Activated naive CD8-positive, alpha-beta T cell treated with anti-CD3 and anti-CD28 coated beads for 36 hours (primary cell): ENCODE measurements around the gene GUCY1A1. TPM values are rescaled to one million over a fixed set of nuclear protein-coding genes. Genes with fewer than 3 reads are reported as not detected.
A peak's percentile ranks its signal among the peaks of the same experiment; 100 is the strongest.

Experiments used
- DNase-seq: peaks from one replicate; pipeline ENCODE4 v3.0.0; 2021
- H3K27ac Mint-ChIP-seq: one replicate; pipeline ENCODE4 v1.8.0; 2022; ENCODE audit warnings: mild to moderate bottlenecking, moderate library complexity, mixed read lengths
- H3K27me3 Mint-ChIP-seq: one replicate; pipeline ENCODE4 v1.8.0; 2022; ENCODE audit warnings: mild to moderate bottlenecking, mixed read lengths
- H3K36me3 Mint-ChIP-seq: one replicate; pipeline ENCODE4 v1.8.0; 2021; ENCODE audit warnings: mild to moderate bottlenecking, mixed read lengths
- H3K4me1 Mint-ChIP-seq: one replicate; pipeline ENCODE4 v1.8.0; 2021; ENCODE audit warnings: mixed read lengths
- H3K4me3 Mint-ChIP-seq: one replicate; pipeline ENCODE4 v1.8.0; 2022; ENCODE audit warnings: mild to moderate bottlenecking, moderate library complexity, mixed read lengths
- H3K9me3 Mint-ChIP-seq: one replicate; pipeline ENCODE4 v1.8.0; 2022; ENCODE audit warnings: mixed read lengths
- total RNA-seq, 2 experiments: library from RNA; stranded (reverse); gene quantifications; one replicate each; pipeline ENCODE4 v1.2.3, GENCODE V29; 2021

The GUCY1A1 gene
- under 1 TPM; 0.04 to 0.14 TPM for total RNA-seq

GRCh38 chr4:155666344-155667221, at the start of gene GUCY1A1:
GUCY1A1 (plus strand) TSS chr4:155666848; CDS start chr4:155696868, 30,020 bp downstream.
- Mint-ChIP-seq H3K4me3 (peak within 1 kb of the TSS; percentile 87), H3K36me3 (no peaks in the 10 kb centered on the region), H3K27ac (peak within 1 kb of the TSS; percentile 30), H3K27me3 (peaks cover 77% of the 10 kb centered on the region), H3K4me1 (peaks cover 7% of the 10 kb centered on the region), H3K9me3 (no peaks in the 10 kb centered on the region)
- DNase-seq, result no peak

GRCh38 chr4:155617296-155617695, 49.4 kb upstream of the GUCY1A1 start:
- H3K36me3 Mint-ChIP-seq, result no peaks in the 10 kb centered on the region
- DNase-seq, result no peak
- H3K27me3 Mint-ChIP-seq, result peaks cover 25% of the 10 kb centered on the region
- H3K27ac Mint-ChIP-seq, result no peak overlapping the region
- H3K9me3 Mint-ChIP-seq, result no peaks in the 10 kb centered on the region
- peaks cover 8% of the 10 kb centered on the region for H3K4me1 Mint-ChIP-seq
- H3K4me3 Mint-ChIP-seq, result no peak overlapping the region

- DNase-seq, result no peak
- Mint-ChIP-seq H3K27ac (no peak overlapping the region), H3K9me3 (no peaks in the 10 kb centered on the region), H3K4me3 (no peak overlapping the region), H3K27me3 (peaks cover 18% of the 10 kb centered on the region), H3K36me3 (no peaks in the 10 kb centered on the region), H3K4me1 (peaks cover 8% of the 10 kb centered on the region)
Observed at GRCh38 chr4:155618183-155618838, 48.3 kb upstream of the GUCY1A1 start.

GRCh38 chr4:155620637-155621036, 46.0 kb upstream of the GUCY1A1 start:
- peaks cover 9% of the 10 kb centered on the region for H3K27me3 Mint-ChIP-seq
- peaks cover 1% of the 10 kb centered on the region for H3K4me1 Mint-ChIP-seq
- no peak for DNase-seq
- no peaks in the 10 kb centered on the region for H3K9me3 Mint-ChIP-seq
- no peaks in the 10 kb centered on the region for H3K36me3 Mint-ChIP-seq
- H3K4me3 Mint-ChIP-seq, result no peak overlapping the region
- H3K27ac Mint-ChIP-seq, result no peak overlapping the region

GRCh38 chr4:155624478-155624877, 42.2 kb upstream of the GUCY1A1 start:
- H3K36me3 Mint-ChIP-seq, result no peaks in the 10 kb centered on the region
- no peak for DNase-seq
- no peak overlapping the region for H3K4me3 Mint-ChIP-seq
- H3K4me1 Mint-ChIP-seq, result peaks cover 19% of the 10 kb centered on the region
- peaks cover 2% of the 10 kb centered on the region for H3K9me3 Mint-ChIP-seq
- H3K27ac Mint-ChIP-seq, result no peak overlapping the region
- no peaks in the 10 kb centered on the region for H3K27me3 Mint-ChIP-seq

GRCh38 chr4:155626561-155626960, 40.1 kb upstream of the GUCY1A1 start:
- Mint-ChIP-seq H3K4me3 (no peak overlapping the region), H3K4me1 (peaks cover 29% of the 10 kb centered on the region), H3K27ac (no peak overlapping the region), H3K9me3 (peaks cover 2% of the 10 kb centered on the region), H3K36me3 (no peaks in the 10 kb centered on the region), H3K27me3 (no peaks in the 10 kb centered on the region)
- no peak for DNase-seq

- H3K36me3 Mint-ChIP-seq, result no peaks in the 10 kb centered on the region
- H3K27ac Mint-ChIP-seq, result peak overlapping the region; percentile 47
- H3K9me3 Mint-ChIP-seq, result peaks cover 2% of the 10 kb centered on the region
- no peak for DNase-seq
- H3K4me3 Mint-ChIP-seq, result no peak overlapping the region
- peaks cover 32% of the 10 kb centered on the region for H3K4me1 Mint-ChIP-seq
- H3K27me3 Mint-ChIP-seq, result peaks cover under 1% of the 10 kb centered on the region
Observed at GRCh38 chr4:155629183-155629825, 37.3 kb upstream of the GUCY1A1 start.

GRCh38 chr4:155629956-155630355, 36.7 kb upstream of the GUCY1A1 start:
- H3K36me3 Mint-ChIP-seq, result no peaks in the 10 kb centered on the region
- no peak for DNase-seq
- peaks cover 31% of the 10 kb centered on the region for H3K4me1 Mint-ChIP-seq
- peaks cover 2% of the 10 kb centered on the region for H3K9me3 Mint-ChIP-seq
- H3K27me3 Mint-ChIP-seq, result peaks cover 5% of the 10 kb centered on the region
- H3K27ac Mint-ChIP-seq, result peak overlapping the region; percentile 47
- H3K4me3 Mint-ChIP-seq, result no peak overlapping the region

- Mint-ChIP-seq H3K4me1 (peaks cover 26% of the 10 kb centered on the region), H3K27me3 (peaks cover 12% of the 10 kb centered on the region), H3K4me3 (no peak overlapping the region), H3K36me3 (no peaks in the 10 kb centered on the region), H3K9me3 (peaks cover 2% of the 10 kb centered on the region), H3K27ac (no peak overlapping the region)
- DNase-seq, result no peak
Observed at GRCh38 chr4:155632310-155632840, 34.3 kb upstream of the GUCY1A1 start.

- no peak overlapping the region for H3K4me3 Mint-ChIP-seq
- H3K36me3 Mint-ChIP-seq, result no peaks in the 10 kb centered on the region
- peaks cover 13% of the 10 kb centered on the region for H3K27me3 Mint-ChIP-seq
- no peak overlapping the region for H3K27ac Mint-ChIP-seq
- H3K9me3 Mint-ChIP-seq, result no peaks in the 10 kb centered on the region
- DNase-seq, result no peak
- peaks cover 28% of the 10 kb centered on the region for H3K4me1 Mint-ChIP-seq
Observed at GRCh38 chr4:155638195-155638965, 28.3 kb upstream of the GUCY1A1 start.

GRCh38 chr4:155639704-155640523, 26.7 kb upstream of the GUCY1A1 start:
- Mint-ChIP-seq H3K9me3 (no peaks in the 10 kb centered on the region), H3K27ac (peak overlapping the region; percentile 77), H3K4me1 (peaks cover 28% of the 10 kb centered on the region), H3K4me3 (no peak overlapping the region), H3K36me3 (no peaks in the 10 kb centered on the region), H3K27me3 (peaks cover 15% of the 10 kb centered on the region)
- no peak for DNase-seq

GRCh38 chr4:155640751-155641150, 25.9 kb upstream of the GUCY1A1 start:
- peaks cover 28% of the 10 kb centered on the region for H3K4me1 Mint-ChIP-seq
- DNase-seq, result no peak
- H3K27me3 Mint-ChIP-seq, result peaks cover 14% of the 10 kb centered on the region
- H3K36me3 Mint-ChIP-seq, result no peaks in the 10 kb centered on the region
- no peaks in the 10 kb centered on the region for H3K9me3 Mint-ChIP-seq
- H3K27ac Mint-ChIP-seq, result no peak overlapping the region
- no peak overlapping the region for H3K4me3 Mint-ChIP-seq

- Mint-ChIP-seq H3K4me1 (peaks cover 28% of the 10 kb centered on the region), H3K9me3 (no peaks in the 10 kb centered on the region), H3K4me3 (no peak overlapping the region), H3K27ac (no peak overlapping the region), H3K27me3 (peaks cover 7% of the 10 kb centered on the region), H3K36me3 (no peaks in the 10 kb centered on the region)
- DNase-seq, result no peak
Observed at GRCh38 chr4:155643087-155643486, 23.6 kb upstream of the GUCY1A1 start.

GRCh38 chr4:155646001-155646400, 20.6 kb upstream of the GUCY1A1 start:
- Mint-ChIP-seq H3K4me3 (no peak overlapping the region), H3K27ac (no peak overlapping the region), H3K36me3 (no peaks in the 10 kb centered on the region), H3K4me1 (peaks cover 3% of the 10 kb centered on the region), H3K9me3 (no peaks in the 10 kb centered on the region), H3K27me3 (peaks cover 7% of the 10 kb centered on the region)
- no peak for DNase-seq
